NCI-H1105 treated with DMSO at 0.1 percent for 48 hours (cell line): Measurements from ENCODE around the gene C1orf198.

ENCODE experiments used
- DNase-seq: peaks from one replicate; lab custom pipeline; 2025; lab: John Stamatoyannopoulos, UW

Gene C1orf198, protein sequence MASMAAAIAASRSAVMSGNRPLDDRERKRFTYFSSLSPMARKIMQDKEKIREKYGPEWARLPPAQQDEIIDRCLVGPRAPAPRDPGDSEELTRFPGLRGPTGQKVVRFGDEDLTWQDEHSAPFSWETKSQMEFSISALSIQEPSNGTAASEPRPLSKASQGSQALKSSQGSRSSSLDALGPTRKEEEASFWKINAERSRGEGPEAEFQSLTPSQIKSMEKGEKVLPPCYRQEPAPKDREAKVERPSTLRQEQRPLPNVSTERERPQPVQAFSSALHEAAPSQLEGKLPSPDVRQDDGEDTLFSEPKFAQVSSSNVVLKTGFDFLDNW

DNA sequence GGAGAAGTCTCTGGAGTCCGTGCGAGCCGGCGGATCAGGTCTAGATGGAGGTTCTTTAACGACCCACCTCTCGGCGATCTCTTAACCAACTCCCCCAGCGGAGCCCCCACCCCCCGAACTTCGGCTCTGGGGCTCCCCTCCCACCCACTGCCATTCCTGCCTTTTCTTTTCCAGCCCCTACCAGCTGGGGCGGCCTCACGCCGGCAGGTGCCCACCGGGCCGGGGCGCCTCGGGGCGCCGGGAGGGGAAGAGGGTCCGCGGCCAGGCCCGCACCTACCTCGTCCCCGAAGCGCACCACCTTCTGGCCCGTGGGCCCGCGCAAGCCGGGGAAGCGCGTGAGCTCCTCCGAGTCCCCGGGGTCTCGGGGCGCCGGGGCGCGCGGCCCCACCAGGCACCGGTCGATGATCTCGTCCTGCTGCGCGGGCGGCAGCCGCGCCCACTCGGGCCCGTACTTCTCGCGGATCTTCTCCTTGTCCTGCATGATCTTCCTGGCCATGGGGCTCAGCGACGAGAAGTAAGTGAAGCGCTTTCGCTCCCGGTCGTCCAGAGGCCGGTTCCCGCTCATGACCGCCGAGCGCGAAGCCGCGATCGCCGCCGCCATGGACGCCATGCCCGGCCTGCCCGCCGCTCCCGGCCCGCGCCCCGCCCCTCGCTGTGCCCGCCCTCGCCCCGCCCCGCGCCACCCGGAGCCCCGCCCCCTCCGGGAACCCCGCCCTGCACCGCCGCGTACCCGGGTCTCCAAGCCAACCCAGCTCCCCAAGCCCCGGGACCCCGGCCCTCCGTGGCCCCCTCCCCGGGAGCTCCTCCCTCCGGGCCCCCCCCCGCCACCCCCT, at the start of gene C1orf198:
TSS of gene C1orf198 (minus strand) at position 619 of the 833 bp plus-strand sequence. CDS start at position 610, 9 bp downstream.
- peak; percentile 53 for DNase-seq

- peak; percentile 56 for DNase-seq
These were observed 49.2 kb upstream of the C1orf198 start for GRCh38 chr1:230917284-230918135.

- no peak for DNase-seq
These were observed 48.4 kb upstream of the C1orf198 start for GRCh38 chr1:230916587-230917283.

DNA sequence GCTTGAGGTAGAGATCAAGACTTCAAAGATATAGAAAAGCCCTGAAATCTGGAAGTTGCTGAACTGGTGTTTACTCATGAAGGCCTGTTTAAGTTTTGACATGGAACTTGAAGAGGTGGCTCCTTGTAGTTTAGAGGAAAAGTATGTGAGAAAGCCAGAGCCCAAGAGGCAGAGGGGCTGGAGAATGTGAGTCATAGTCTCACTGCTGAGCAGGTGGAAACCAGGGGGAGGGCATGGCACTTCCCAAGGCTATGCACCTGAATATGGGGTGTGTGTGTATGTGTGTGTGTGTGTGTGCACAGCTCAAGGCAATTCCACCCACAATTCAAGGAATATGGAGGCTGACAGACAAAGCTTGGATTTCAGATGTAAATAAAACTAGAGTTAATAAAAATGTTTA, 46.8 kb upstream of the C1orf198 start:
- DNase-seq: no peak

DNA sequence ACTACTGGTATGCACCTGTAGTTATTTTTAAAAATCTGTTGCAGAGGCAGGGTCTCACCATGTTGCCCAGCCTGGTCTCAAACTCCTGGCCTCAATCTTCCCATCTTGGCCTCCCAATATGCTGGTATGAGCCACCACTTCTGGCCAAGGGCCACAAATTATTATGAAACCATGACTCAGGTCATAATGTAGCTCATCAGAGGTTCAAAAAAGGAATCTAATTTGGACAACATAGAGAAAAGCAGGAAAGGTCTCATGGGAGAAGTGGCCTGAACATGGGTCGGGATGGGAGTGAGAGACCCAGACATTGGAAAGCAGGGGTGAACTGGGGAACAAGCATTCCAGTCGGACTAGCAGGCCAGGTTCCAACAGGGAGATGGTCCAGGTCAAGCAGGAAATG, 45.2 kb upstream of the C1orf198 start:
- DNase-seq: no peak

DNA sequence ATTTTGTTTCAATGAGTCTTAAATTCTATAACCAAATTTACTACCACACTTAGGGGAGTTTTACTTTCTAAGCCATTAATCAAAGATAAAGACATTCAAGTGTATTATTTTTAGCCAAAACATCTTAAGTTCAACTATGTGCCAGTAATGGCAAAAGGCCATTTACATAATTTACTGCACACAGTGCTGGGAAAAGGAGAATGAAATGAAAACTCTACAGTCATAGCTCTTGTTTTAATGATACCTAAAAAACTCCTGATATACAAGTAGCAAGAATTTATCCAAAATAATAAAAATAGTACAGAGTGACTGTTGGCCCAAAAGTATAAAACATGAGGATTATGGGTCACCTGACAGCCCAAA, 42.4 kb upstream of the C1orf198 start:
- no peak for DNase-seq

DNA sequence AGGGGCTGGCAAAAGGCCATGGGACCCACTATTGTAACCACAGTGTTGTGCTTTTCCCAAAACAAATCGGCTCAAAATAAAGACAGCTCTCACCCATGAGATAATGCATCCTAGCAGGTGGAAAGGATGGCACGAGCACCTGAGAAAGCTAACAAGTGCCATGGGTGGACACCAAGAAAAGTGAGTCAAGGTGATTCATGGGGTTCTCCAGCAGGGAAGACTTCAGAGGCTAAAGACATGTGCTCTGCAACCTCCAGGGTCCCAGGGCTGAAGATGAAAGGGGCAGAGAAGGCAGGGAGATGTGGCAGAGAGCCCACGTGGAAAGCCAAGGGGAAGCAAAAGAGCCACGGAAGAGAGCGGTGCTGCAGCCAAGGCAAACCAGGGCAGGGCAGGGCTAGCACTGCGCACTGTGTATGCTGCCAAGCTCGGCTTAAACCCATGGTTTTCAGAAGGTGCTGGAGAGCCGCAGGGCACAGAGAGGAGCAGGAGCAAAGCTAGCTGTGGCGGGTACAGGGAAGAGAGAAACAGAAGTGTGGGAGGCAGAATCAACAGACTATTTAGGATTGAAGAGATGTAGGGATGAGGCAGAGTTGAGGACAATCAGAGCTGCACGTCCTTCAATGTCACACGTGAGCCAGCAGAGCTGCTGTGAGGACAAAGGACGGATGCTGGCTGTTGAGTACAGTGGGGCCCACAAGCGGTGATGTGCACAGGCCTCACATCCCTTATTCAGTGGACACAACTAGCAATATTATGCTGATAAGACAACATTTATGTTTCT, 41.8 kb upstream of the C1orf198 start:
- no peak for DNase-seq

DNA sequence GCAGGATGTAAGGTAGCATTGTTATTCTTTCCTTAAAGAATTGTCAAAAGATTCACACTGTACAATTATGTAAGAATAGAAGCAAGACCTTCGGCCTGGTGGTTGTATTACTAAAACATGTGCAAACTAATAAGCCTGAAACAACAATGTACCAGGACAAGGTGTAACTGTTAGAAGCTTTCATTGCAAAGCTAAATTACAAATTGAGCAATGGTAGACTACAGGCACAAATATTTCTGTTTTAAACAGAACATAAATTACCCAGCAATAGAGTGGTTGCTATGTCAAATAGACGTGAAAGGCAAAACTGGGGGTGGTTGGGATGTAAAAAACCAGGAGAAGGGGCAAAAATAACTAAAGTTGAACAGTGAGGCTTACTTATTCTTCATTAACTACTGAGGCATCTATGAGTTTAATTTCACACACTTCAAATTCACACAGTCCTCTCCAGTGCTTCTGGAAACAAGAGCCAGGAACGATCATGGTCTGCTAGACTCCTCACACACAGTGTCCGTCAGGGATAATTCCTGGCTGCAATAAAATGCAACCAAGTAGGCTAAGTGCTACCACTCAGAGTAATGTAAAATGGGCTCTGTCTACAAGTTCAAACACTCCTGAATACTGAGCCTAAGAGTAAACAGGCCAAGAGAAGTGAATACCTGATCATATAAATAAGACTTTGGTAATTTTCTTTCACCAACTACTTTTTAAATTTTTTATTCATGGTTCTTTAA, 39.3 kb upstream of the C1orf198 start:
- no peak for DNase-seq

- DNase-seq: no peak
These were observed 37.9 kb upstream of the C1orf198 start for GRCh38 chr1:230906226-230906625.

DNA sequence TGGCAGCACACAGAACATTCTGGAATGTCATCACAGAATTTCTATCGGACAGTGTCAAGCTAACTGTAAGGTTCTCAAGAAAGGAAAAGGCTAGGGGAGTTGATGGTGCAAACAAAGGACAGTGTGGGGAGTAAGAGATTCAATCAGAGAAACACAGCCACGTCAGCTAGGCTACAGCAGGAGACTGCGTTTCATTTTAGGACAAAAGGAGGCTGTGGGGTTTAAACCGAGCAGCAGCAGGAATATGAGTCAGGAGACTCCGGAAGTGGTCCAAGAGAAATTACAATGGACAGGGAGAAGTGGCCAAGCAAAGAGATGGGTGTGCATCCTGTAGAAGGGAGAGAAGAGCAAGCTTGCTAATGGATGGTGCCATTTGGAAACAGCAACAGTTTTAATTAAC, 37.4 kb upstream of the C1orf198 start:
- no peak for DNase-seq

- no peak for DNase-seq
These were observed 34.1 kb upstream of the C1orf198 start for GRCh38 chr1:230902349-230902923.

DNA sequence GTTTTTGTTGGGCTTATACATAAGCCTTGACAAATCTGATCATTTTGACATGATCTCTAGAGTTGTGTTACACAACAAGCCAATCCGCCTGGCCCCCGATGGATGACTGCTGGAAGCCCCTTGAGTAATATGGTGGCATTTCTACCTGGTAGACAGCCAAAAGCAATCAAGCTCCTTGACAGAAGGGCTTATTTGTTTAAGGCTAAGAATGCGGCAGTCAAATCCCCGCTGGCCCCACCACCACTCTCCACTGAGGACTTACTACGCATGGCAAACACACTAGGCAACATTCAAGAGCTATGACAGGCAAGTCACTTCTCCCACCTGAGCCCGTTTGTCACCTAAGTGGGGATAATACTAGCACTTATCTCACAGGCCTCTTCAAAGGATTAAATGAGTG, 33.4 kb upstream of the C1orf198 start:
- DNase-seq: no peak

DNA sequence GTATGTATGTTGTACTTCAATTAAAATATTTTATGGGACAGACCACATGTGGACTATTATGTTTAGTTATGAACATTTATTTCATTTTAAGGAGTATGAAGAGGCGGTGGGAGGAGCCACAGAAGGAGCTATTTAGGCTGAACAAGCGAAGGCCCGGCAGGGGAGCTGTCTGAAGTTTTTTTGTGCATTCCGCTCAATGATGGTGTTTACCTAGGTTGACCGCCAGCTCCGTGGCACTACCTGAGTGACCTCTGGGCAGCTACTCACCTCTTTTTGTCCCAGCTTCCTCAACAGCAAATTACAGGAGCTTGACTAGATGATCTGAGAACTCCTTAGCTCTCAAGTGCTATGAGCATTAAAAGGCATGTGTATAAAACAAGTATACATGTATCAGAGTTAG, 32.7 kb upstream of the C1orf198 start:
- DNase-seq: no peak

GRCh38 chr1:230899841-230900251, 31.5 kb upstream of the C1orf198 start:
- DNase-seq: no peak

- DNase-seq: no peak
These were observed 30.4 kb upstream of the C1orf198 start for GRCh38 chr1:230898748-230899147.

- DNase-seq: no peak
These were observed 29.8 kb upstream of the C1orf198 start for GRCh38 chr1:230898144-230898543.

- DNase-seq: no peak
These were observed 28.5 kb upstream of the C1orf198 start for GRCh38 chr1:230896779-230897178.

DNA sequence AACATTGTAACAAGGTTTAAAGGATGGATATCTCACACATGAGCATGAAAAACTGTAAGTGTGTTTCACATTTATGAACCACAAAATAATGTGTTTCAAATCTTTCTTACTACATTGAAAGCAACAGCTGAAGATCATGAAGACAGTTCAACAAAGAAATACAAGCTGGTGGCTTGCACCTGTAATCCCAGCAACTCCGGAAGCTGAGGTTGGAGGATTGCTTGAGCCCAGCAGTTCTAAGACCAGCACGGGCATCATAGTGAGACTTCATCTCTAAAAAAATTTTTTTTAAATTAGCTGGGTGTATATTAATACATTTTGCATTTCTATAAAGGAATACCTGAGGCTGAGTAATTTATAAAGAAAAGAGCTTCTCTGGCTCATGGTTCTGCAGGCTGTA, 27.1 kb upstream of the C1orf198 start:
- no peak for DNase-seq

DNA sequence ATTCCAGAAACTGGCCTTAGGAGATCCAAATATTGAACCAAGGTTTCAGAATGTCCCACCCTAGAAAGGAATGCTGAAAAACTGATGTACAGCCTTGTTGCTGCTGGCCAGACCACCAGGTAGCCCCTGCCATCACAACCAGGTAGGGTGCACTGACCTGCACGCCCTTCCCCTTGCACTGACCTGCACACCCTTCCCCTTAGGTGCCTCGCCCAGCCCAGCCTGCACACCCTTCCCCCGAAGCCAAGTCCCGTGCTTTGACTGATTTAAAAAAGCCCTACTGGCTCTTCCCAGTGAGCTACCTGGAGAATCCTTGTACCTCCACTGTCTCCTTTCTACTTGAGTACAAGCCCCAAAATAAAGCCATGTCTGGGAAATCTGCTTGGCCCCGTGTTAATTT, 26.3 kb upstream of the C1orf198 start:
- no peak for DNase-seq

- no peak for DNase-seq
These were observed 25.7 kb upstream of the C1orf198 start for GRCh38 chr1:230894032-230894431.
